Activated T-helper 2 cell treated with anti-CD3 and anti-CD28 coated beads, Interferon-gamma antibody, Interleukin-2, Interleukin-4, amounts not matched to agents 10 μg/mL and 5 μg/mL and 100 μg/mL, durations not matched to agents 14 hours and 24 hours and 36 hours (primary cell): ENCODE measurements around the gene RBM25. TPM values are rescaled to one million over a fixed set of nuclear protein-coding genes. Genes with fewer than 3 reads are reported as not detected.
"Not testable (repeated sequence)": the region's sequence is repeated elsewhere in the genome, so short reads cannot be mapped to it uniquely, and the experiment has no call there.

Experiments
- DNase-seq: peaks from one replicate; pipeline ENCODE4 v3.0.0; 2021; ENCODE audit warnings: low spot score
- H3K27ac Mint-ChIP-seq: one replicate; pipeline ENCODE4 v1.8.0; 2021; ENCODE audit warnings: mixed read lengths
- H3K27me3 Mint-ChIP-seq: one replicate; pipeline ENCODE4 v1.8.0; 2021; ENCODE audit warnings: low read depth, mixed read lengths
- H3K36me3 Mint-ChIP-seq: one replicate; pipeline ENCODE4 v1.8.0; 2021; ENCODE audit warnings: low read depth, mixed read lengths
- H3K4me1 Mint-ChIP-seq: one replicate; pipeline ENCODE4 v1.8.0; 2021; ENCODE audit warnings: low read depth, mixed read lengths
- H3K4me3 Mint-ChIP-seq: one replicate; pipeline ENCODE4 v1.8.0; 2021; ENCODE audit warnings: low read depth, mild to moderate bottlenecking, moderate library complexity, mixed read lengths
- H3K9me3 Mint-ChIP-seq: one replicate; pipeline ENCODE4 v1.8.0; 2021; ENCODE audit warnings: mixed read lengths
- intact Hi-C: fragments of 100-400 bp; cut with micrococcal nuclease; formaldehyde crosslinking; loops from one replicate; pipeline ENCODE4 v1.15.1; 2023
- total RNA-seq: library from RNA; stranded (reverse); gene quantifications from 2 replicates; pipeline ENCODE4 v1.2.3, GENCODE V29; 2022

The RBM25 gene
- total RNA-seq, 1 donor from 2014 or later: 121 TPM

DNA sequence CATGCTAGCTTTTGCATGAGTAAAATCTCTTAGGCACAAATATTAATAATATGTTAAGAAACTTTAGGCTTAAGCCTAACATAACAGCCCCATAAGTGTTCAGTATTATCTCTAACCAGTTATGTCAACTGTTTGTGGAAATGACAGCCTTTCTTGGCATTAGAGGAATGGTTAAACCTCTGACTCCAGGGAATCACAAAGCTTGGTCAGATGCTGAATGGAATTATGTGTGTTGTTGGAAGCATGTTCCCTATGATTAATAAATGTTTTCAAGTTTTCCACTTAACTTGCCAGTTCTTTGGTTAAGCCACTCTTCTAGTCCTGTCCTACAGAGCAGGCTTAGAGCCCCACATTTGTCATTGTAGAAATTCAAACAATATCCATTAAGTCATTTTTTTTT lies 94.9 kb downstream of the RBM25 start:
- no peaks in the 10 kb centered on the region for H3K9me3 Mint-ChIP-seq
- DNase-seq: no peak
- H3K27me3 Mint-ChIP-seq: no peaks in the 10 kb centered on the region
- peaks cover 50% of the 10 kb centered on the region for H3K36me3 Mint-ChIP-seq
- H3K27ac Mint-ChIP-seq: no peak overlapping the region
- intact Hi-C loops: no loop called here
- no peak overlapping the region for H3K4me3 Mint-ChIP-seq
- H3K4me1 Mint-ChIP-seq: no peaks in the 10 kb centered on the region

DNA sequence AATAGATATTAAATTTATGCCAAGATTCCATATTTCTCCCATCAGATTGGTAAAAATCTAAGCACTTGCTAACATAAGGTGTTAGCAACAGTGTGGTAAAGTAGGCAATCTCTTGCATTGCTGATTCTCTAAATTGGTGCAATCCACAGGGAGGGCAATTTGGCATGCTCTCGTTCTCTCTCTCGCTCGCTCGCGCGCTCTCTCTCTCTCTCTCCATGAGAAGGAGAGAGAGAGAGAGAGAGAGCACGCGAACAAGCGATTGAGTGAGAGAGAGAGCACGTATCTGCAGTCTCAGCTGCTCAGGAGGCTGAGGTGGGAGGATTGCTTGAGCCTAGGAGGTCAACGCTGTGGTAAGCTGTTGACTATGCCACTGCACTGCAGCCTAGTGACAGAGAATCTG lies 103.9 kb downstream of the RBM25 start:
- H3K27ac Mint-ChIP-seq: no peak overlapping the region
- intact Hi-C loops: no loop called here
- H3K4me3 Mint-ChIP-seq: no peak overlapping the region
- DNase-seq: no peak
- no peaks in the 10 kb centered on the region for H3K4me1 Mint-ChIP-seq
- no peaks in the 10 kb centered on the region for H3K27me3 Mint-ChIP-seq
- no peaks in the 10 kb centered on the region for H3K9me3 Mint-ChIP-seq
- peaks cover 60% of the 10 kb centered on the region for H3K36me3 Mint-ChIP-seq

DNA sequence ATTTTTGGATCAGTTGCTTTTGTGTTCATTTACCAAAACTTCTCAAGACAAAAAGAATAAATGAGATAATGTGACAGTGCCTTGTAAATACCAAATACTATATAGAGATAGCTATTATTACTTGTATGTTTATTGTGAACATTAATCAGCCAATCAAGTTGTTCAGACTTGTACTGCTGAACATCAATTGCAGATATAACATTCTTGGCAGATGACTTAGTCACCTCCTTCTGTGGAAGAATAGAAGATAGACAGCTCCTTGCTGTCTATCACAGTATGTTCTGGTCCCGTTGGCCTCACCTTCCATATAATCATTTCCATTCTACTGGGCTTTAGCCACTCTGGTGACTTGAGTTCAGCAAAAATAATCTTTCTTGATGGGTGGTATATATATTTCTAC lies 108.1 kb downstream of the RBM25 start:
- Mint-ChIP-seq H3K27ac (no peak overlapping the region), H3K9me3 (no peaks in the 10 kb centered on the region), H3K36me3 (peaks cover 49% of the 10 kb centered on the region), H3K4me3 (no peak overlapping the region), H3K27me3 (no peaks in the 10 kb centered on the region), H3K4me1 (peaks cover 1% of the 10 kb centered on the region)
- intact Hi-C loops: no loop called here
- no peak for DNase-seq

DNA sequence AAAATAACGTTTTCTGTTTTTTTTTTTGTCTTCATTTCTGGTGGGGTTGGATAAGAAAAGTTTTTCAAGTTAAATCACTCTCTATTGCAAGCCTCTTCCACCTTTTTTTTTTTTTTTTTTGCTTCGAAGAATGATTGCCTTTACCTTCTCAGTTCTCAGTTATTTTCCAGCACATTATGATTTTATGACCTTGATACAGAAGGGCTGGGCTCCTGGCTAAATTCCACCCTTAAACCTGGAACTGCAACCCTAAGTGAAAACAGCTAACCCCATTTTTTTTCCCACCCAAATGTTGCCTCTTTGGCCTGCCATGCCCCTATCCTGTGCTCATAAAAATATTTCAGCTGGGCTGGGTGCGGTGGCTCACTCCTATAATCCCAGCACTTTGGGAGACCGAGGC lies 109.4 kb downstream of the RBM25 start:
- no peaks in the 10 kb centered on the region for H3K9me3 Mint-ChIP-seq
- peaks cover 50% of the 10 kb centered on the region for H3K36me3 Mint-ChIP-seq
- intact Hi-C loops: no loop called here
- peaks cover 1% of the 10 kb centered on the region for H3K4me1 Mint-ChIP-seq
- no peak overlapping the region for H3K4me3 Mint-ChIP-seq
- H3K27me3 Mint-ChIP-seq: no peaks in the 10 kb centered on the region
- H3K27ac Mint-ChIP-seq: no peak overlapping the region
- DNase-seq: no peak

DNA sequence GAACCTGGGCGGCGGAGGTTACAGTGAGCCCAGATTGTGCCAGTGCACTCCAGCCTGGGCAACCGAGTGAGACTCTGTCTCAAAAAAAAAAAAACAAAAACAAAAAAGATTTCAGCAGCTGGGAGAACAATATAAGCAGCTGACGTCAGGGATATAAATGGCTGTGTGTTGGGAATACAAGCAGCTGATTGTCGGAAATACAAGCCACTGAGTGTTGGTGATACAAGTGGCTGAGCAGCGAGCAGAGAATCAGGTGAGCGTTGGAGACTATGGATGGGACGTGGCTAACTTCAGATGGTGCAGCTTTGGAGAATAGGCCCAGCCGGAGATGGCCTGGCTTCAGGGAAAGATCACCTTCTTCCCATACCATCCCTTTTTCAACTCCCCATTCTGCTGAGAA lies 109.9 kb downstream of the RBM25 start:
- Mint-ChIP-seq H3K36me3 (peaks cover 52% of the 10 kb centered on the region), H3K27me3 (no peaks in the 10 kb centered on the region), H3K27ac (no peak overlapping the region), H3K4me3 (no peak overlapping the region), H3K4me1 (peaks cover 3% of the 10 kb centered on the region), H3K9me3 (no peaks in the 10 kb centered on the region)
- intact Hi-C loops: no loop called here
- DNase-seq: no peak

DNA sequence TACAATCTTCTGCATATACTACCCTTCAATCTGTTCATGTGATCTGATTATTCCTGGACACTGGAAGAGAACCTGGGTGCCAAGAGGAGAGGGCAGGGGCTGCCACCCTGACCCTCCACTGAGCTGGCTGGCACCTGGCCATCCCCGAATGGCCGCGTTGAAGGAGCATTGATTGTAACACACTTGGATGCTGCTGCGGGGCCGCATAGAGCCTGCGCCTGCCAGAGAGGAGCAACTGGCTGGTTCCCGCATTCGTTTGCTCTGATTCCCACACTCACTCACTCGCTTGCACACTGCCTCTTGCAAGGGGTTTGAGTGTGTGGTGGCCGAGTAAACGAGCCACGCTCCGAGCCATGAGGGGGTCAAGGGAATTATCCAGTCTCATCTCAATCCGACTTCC lies 110.4 kb downstream of the RBM25 start:
- DNase-seq: no peak
- Mint-ChIP-seq H3K27ac (no peak overlapping the region), H3K4me3 (no peak overlapping the region), H3K4me1 (peaks cover 3% of the 10 kb centered on the region), H3K9me3 (no peaks in the 10 kb centered on the region), H3K27me3 (no peaks in the 10 kb centered on the region), H3K36me3 (peaks cover 51% of the 10 kb centered on the region)
- intact Hi-C loops: no loop called here

DNA sequence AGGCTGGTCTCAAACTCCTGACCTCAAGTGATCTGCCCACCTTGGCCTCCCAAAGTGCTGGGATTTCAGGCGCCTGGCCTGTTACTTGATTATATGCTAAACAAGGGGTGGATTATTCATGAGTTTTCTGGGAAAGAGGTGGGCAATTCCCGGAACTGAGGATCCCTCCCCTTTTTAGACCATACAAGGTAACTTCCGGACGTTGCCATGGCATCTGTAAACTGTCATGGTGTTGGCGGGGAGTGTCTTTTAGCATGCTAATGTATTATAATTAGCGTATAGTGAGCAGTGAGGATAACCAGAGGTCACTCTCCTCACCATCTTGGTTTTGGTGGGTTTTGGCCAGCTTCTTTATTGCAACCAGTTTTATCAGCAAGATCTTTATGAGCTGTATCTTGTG lies 111.5 kb downstream of the RBM25 start:
- H3K27ac Mint-ChIP-seq, DNase-seq, H3K4me3 Mint-ChIP-seq, intact Hi-C loops, H3K4me1 Mint-ChIP-seq, H3K9me3 Mint-ChIP-seq, H3K27me3 Mint-ChIP-seq: not testable (repeated sequence)
- H3K36me3 Mint-ChIP-seq: peaks cover 49% of the 10 kb centered on the region

DNA sequence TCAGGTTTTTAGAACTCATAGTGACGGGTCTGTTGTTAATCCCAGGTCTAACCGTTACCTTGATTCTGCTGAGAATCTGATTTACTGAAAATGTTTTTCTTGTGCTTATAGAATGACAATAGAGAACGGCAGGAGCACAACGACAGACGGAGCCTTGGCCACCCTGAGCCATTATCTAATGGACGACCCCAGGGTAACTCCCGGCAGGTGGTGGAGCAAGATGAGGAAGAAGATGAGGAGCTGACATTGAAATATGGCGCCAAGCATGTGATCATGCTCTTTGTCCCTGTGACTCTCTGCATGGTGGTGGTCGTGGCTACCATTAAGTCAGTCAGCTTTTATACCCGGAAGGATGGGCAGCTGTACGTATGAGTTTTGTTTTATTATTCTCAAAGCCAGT lies 112.4 kb downstream of the RBM25 start:
- peaks cover 3% of the 10 kb centered on the region for H3K4me1 Mint-ChIP-seq
- peaks cover 50% of the 10 kb centered on the region for H3K36me3 Mint-ChIP-seq
- intact Hi-C loops: no loop called here
- H3K27me3 Mint-ChIP-seq: no peaks in the 10 kb centered on the region
- no peak overlapping the region for H3K27ac Mint-ChIP-seq
- no peak overlapping the region for H3K4me3 Mint-ChIP-seq
- DNase-seq: no peak
- H3K9me3 Mint-ChIP-seq: no peaks in the 10 kb centered on the region

DNA sequence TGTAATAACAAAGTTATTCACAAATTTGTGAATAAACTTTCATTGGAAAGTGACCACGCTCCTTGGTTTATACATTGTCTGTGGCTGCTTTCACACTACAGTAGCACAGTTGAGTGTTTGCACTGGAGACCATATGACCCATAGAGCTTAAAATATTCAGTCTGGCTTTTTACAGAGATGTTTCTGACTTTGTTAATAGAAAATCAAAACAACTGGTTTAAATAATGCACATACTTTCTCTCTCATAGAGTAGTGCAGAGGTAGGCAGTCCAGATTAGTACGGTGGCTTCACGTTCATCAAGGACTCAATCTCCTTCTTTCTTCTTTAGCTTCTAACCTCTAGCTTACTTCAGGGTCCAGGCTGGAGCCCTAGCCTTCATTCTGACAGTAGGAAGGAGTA lies 114.2 kb downstream of the RBM25 start:
- H3K27ac Mint-ChIP-seq: no peak overlapping the region
- no peaks in the 10 kb centered on the region for H3K27me3 Mint-ChIP-seq
- H3K4me3 Mint-ChIP-seq: no peak overlapping the region
- H3K36me3 Mint-ChIP-seq: peaks cover 65% of the 10 kb centered on the region
- peaks cover 3% of the 10 kb centered on the region for H3K4me1 Mint-ChIP-seq
- H3K9me3 Mint-ChIP-seq: no peaks in the 10 kb centered on the region
- no peak for DNase-seq
- intact Hi-C loops: no loop called here

DNA sequence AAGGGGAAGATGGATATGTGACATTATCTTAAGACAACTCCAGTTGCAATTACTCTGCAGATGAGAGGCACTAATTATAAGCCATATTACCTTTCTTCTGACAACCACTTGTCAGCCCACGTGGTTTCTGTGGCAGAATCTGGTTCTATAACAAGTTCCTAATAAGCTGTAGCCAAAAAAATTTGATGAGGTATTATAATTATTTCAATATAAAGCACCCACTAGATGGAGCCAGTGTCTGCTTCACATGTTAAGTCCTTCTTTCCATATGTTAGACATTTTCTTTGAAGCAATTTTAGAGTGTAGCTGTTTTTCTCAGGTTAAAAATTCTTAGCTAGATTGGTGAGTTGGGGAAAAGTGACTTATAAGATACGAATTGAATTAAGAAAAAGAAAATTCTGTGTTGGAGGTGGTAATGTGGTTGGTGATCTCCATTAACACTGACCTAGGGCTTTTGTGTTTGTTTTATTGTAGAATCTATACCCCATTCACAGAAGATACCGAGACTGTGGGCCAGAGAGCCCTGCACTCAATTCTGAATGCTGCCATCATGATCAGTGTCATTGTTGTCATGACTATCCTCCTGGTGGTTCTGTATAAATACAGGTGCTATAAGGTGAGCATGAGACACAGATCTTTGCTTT lies 114.9 kb downstream of the RBM25 start:
- intact Hi-C loops: loop anchor here (1.0 kb wide), 1 partner anchor 299 kb away; no protein-coding TSS in a partner anchor
- DNase-seq: no peak
- Mint-ChIP-seq H3K9me3 (no peaks in the 10 kb centered on the region), H3K4me3 (no peak overlapping the region), H3K27me3 (no peaks in the 10 kb centered on the region), H3K36me3 (peaks cover 67% of the 10 kb centered on the region), H3K27ac (no peak overlapping the region), H3K4me1 (peaks cover 3% of the 10 kb centered on the region)

Other genes starting within 250 kb of the RBM25 start
- 0.62 and 0.66 TPM in 2 replicates for gene DPF3, start 164.4 kb upstream of the RBM25 start, total RNA-seq
- gene DCAF4, start 132.1 kb upstream of the RBM25 start, total RNA-seq: 13.2 and 17.6 TPM in 2 replicates
- 8.3 and 9.8 TPM in 2 replicates for gene ZFYVE1, start 31.4 kb upstream of the RBM25 start, total RNA-seq
- 34.7 and 36.5 TPM in 2 replicates for gene PSEN1, start 78.0 kb downstream of the RBM25 start, total RNA-seq
- gene PAPLN, start 179.0 kb downstream of the RBM25 start, total RNA-seq: 0.67 and 0.75 TPM in 2 replicates